Kidney (tissue), 14 donors: ENCODE data around the gene NDUFV1. TPM values are rescaled to one million over a fixed set of nuclear protein-coding genes. Genes with fewer than 3 reads are reported as not detected.
"Not testable (repeated sequence)": the region's sequence is repeated elsewhere in the genome, so short reads cannot be mapped to it uniquely, and the experiment has no call there.

Source experiments
- DNase-seq, 5 donors: peaks; one replicate each; pipeline ENCODE4 v3.0.0-alpha.2; 2013 to 2020
- FAIRE-seq: peaks from 2 replicates; lab custom pipeline; 2012; peaks lifted over from hg19 to GRCh38; lab: Jason Lieb, UNC
- H3K27ac ChIP-seq, 2 donors: one replicate each; pipeline ENCODE4 v1.7.0; 2013; ENCODE audit warnings: low read depth in 2 of 2, low read length in 2 of 2, inconsistent platforms in 1 of 2
- H3K27me3 ChIP-seq: one replicate; pipeline ENCODE4 v1.7.1; 2013; ENCODE audit warnings: low read length, inconsistent platforms; ENCODE audit not compliant: control insufficient read depth, insufficient read depth
- H3K36me3 ChIP-seq, 3 donors: one replicate each; pipeline versions ENCODE4 v1.7.0 to v1.7.1; 2013; ENCODE audit warnings: low read length in 3 of 3, control low read depth in 1 of 3, inconsistent platforms in 1 of 3; ENCODE audit not compliant: insufficient read depth in 3 of 3, control insufficient read depth in 2 of 3
- H3K4me1 ChIP-seq, 3 donors: one replicate each; pipeline versions ENCODE4 v1.7.0 to v1.7.1; 2013; ENCODE audit warnings: low read length in 3 of 3, inconsistent platforms in 1 of 3, low read depth in 1 of 3; ENCODE audit not compliant: control insufficient read depth in 2 of 3, insufficient read depth in 2 of 3
- H3K4me3 ChIP-seq, 3 donors: one replicate each; pipeline versions ENCODE4 v1.7.0 to v1.8.1; 2013; ENCODE audit warnings: low read length in 3 of 3, control low read depth in 1 of 3, inconsistent platforms in 1 of 3
- H3K9ac ChIP-seq, 3 donors: one replicate each; pipeline versions ENCODE4 v1.7.0 to v1.7.1; 2013; ENCODE audit warnings: low read length in 3 of 3, control low read depth in 1 of 3, inconsistent platforms in 1 of 3
- H3K9me3 ChIP-seq, 3 donors: one replicate each; pipeline versions ENCODE4 v1.7.0 to v1.7.1; 2013; ENCODE audit warnings: low read length in 3 of 3, control low read depth in 1 of 3, inconsistent platforms in 1 of 3; ENCODE audit not compliant: control insufficient read depth in 2 of 3, insufficient read depth in 1 of 3
- CTCF ChIP-seq: IDR thresholded peaks from 3 replicates; pipeline ENCODE4 v1.5.1; 2012; ENCODE audit warnings: mild to moderate bottlenecking, moderate library complexity, borderline replicate concordance; ENCODE audit not compliant: insufficient read depth; ENCODE audit errors: extremely low read depth
- intact Hi-C: fragments of 100-400 bp; cut with DNase I; formaldehyde crosslinking; loops from one replicate; pipeline ENCODE4 v1.11.1; 2022
- polyA plus RNA-seq: library from polyadenylated mRNA; stranded (reverse); fragments of 350-450 nt; fragmentation: Illumina TruSeq; extraction: RNeasy Lipid Tissue Mini Kit (QIAGEN cat#74804); gene quantifications from one replicate; pipeline ENCODE4 v1.2.3, GENCODE V29; 2014; ENCODE audit warnings: low read depth, low replicate concordance; ENCODE audit not compliant: insufficient read depth
- total RNA-seq: library from RNA; stranded (reverse); fragmentation: NEBNext Ultra II Directional; extraction: Animal tissue kit (Norgen Biotek cat#: 25700); gene quantifications from one replicate; pipeline ENCODE4 v1.2.1, GENCODE V29; 2021
- donor health status: control.
- donor health status: control.
- donor health status: control.
- donor health status: control.
- donor health status: control.
- donor health status: DM: yes; HTN: yes; CAD: no.
- donor health status: Normal renal cell carcinoma (clear cell type).

Gene NDUFV1
- total and polyA plus RNA-seq, 2 donors from 2014 or later = 191 to 395 TPM

- TF ChIP-seq CTCF = no peak
- Histone ChIP-seq H3K4me1 (peaks cover 0 to 17% (median 6%) of the 10 kb centered on the region in 3 donors), H3K9ac (no peak overlapping the region), H3K27me3 (no peaks in the 10 kb centered on the region), H3K4me3 (no peak overlapping the region), H3K27ac (peak overlapping the region in 1 of 2 donors; percentile 32), H3K9me3 (no peaks in the 10 kb centered on the region), H3K36me3 (no peaks in the 10 kb centered on the region)
- no peak for FAIRE-seq
- intact Hi-C loops = no loop called here
- peak in 2 of 5 donors; percentile 48 to 71 for DNase-seq
These were observed 27.9 kb downstream of the NDUFV1 start for GRCh38 chr11:67634366-67635230.

GRCh38 chr11:67635231-67635521 is 28.4 kb downstream of the NDUFV1 start:
- no peak overlapping the region for H3K4me3 ChIP-seq
- no peaks in the 10 kb centered on the region for H3K27me3 ChIP-seq
- peaks cover 0 to 17% (median 6%) of the 10 kb centered on the region in 3 donors for H3K4me1 ChIP-seq
- no peak overlapping the region for H3K27ac ChIP-seq
- FAIRE-seq (no peak), DNase-seq (peak in 1 of 5 donors; percentile 33)
- H3K9me3 ChIP-seq = no peaks in the 10 kb centered on the region
- intact Hi-C loops = no loop called here
- no peak for TF ChIP-seq CTCF
- H3K36me3 ChIP-seq = no peaks in the 10 kb centered on the region
- H3K9ac ChIP-seq = no peak overlapping the region

GRCh38 chr11:67636962-67637361 is 30.2 kb downstream of the NDUFV1 start:
- no peak for FAIRE-seq
- H3K27ac ChIP-seq = no peak overlapping the region
- no peak overlapping the region for H3K9ac ChIP-seq
- peaks cover 0 to 3% (median 0%) of the 10 kb centered on the region in 3 donors for H3K4me1 ChIP-seq
- DNase-seq = no peak
- no peak for TF ChIP-seq CTCF
- no peaks in the 10 kb centered on the region for H3K36me3 ChIP-seq
- intact Hi-C loops = no loop called here
- no peaks in the 10 kb centered on the region for H3K27me3 ChIP-seq
- H3K9me3 ChIP-seq = no peaks in the 10 kb centered on the region
- H3K4me3 ChIP-seq = no peak overlapping the region

- H3K27ac ChIP-seq, H3K4me1 ChIP-seq, FAIRE-seq, H3K4me3 ChIP-seq, H3K9ac ChIP-seq, H3K36me3 ChIP-seq, DNase-seq, intact Hi-C loops, H3K27me3 ChIP-seq, H3K9me3 ChIP-seq: not testable (repeated sequence)
These were observed 30.7 kb downstream of the NDUFV1 start for GRCh38 chr11:67637441-67637840.
